Esophagus muscularis mucosa (tissue), 3 donors: ENCODE measurements around the gene POFUT1.

Experiments
- POLR2A ChIP-seq: fragments of 450-650 bp; IDR thresholded peaks from one replicate; pipeline ENCODE4 v1.6.1; 2017; ENCODE audit warnings: antibody characterized with exemption, moderate library complexity, mild to moderate bottlenecking, low read depth
- TF ChIP-seq, protein P1 (sequence below), 3 experiments: fragments of 200-600 bp in 2 of 3; fragments of 450-650 bp in 1 of 3; sonication (generic) in 2 of 3; IDR thresholded peaks; one replicate each; pipeline ENCODE4 v1.5.1; 2017 to 2019; ENCODE audit warnings: antibody characterized with exemption in 3 of 3, mild to moderate bottlenecking in 2 of 3, moderate library complexity in 1 of 3

DNA sequence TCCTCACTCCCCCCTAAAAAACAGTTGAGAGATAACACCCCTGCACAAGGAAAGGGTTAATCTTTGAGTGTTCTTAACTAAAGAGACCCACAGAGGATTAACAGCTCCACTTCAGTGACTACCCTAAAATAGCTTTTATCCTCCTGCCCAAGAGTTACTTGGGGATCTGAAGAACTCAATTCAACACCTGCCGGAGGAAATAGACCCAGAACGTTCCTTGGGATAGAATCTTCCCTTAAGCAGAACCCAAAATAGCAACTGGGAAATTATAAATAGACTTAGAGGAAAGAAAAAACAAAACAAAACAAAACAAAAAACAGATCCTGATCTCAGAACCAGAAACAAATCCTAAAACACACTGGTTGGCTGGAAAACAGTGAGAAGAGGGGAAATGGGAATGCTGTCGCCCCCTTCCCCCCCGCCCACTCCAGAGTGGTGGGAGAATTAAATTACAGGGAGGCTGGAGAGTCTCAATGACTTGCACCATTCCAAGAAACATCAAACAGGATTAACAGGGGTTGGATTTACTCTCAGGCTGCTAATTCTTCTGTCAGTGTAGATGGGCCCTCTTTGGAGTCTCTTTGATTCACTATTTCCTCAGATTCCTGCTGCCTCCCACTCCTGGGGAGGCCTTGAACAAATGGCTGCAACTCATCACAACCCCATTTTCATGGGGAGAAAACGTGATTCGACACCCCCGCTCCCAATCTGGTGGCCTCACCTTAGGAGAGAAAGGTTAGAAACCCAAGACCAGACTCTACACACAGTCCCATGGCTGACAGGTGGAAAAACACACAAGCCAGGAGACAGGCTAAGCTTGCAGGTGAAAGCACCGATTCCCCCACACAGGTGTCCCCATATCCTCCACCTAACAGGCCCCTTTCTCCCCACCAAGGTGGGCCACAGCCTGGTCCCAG lies 1.6 kb upstream of the POFUT1 start:
- TF ChIP-seq, protein P1, sequence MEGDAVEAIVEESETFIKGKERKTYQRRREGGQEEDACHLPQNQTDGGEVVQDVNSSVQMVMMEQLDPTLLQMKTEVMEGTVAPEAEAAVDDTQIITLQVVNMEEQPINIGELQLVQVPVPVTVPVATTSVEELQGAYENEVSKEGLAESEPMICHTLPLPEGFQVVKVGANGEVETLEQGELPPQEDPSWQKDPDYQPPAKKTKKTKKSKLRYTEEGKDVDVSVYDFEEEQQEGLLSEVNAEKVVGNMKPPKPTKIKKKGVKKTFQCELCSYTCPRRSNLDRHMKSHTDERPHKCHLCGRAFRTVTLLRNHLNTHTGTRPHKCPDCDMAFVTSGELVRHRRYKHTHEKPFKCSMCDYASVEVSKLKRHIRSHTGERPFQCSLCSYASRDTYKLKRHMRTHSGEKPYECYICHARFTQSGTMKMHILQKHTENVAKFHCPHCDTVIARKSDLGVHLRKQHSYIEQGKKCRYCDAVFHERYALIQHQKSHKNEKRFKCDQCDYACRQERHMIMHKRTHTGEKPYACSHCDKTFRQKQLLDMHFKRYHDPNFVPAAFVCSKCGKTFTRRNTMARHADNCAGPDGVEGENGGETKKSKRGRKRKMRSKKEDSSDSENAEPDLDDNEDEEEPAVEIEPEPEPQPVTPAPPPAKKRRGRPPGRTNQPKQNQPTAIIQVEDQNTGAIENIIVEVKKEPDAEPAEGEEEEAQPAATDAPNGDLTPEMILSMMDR (IDR thresholded peaks at IDR 0.05), result no peak
- TF ChIP-seq POLR2A, result no peak
